ENCODE data around the gene ZC3HAV1. TPM values are rescaled to one million over a fixed set of nuclear protein-coding genes. Genes with fewer than 3 reads are reported as not detected.

ZC3HAV1 gene
- total RNA-seq, 1 donor from 2014 or later, result 44.6 TPM

- TF ChIP-seq CTCF (IDR thresholded peaks at IDR 0.05; ENCODE audit: unreplicated experiment), result no peak
- DNase-seq (ENCODE audit: low spot score, unreplicated experiment), result no peak
- Mint-ChIP-seq H3K4me1 (ENCODE audit: low read depth) (no peaks in the 10 kb centered on the region), H3K4me3 (ENCODE audit: low read depth) (no peak overlapping the region), H3K27ac (peak overlapping the region; percentile 25), H3K9me3 (ENCODE audit: low read depth) (no peaks in the 10 kb centered on the region), H3K27me3 (no peaks in the 10 kb centered on the region), H3K36me3 (ENCODE audit: insufficient read depth) (peaks cover 32% of the 10 kb centered on the region)
These were observed 44.2 kb downstream of the ZC3HAV1 start for GRCh38 chr7:139065323-139065722.

GRCh38 chr7:139061416-139061815 lies 48.1 kb downstream of the ZC3HAV1 start:
- Mint-ChIP-seq H3K36me3 (ENCODE audit: insufficient read depth) (peaks cover 15% of the 10 kb centered on the region), H3K27ac (no peak overlapping the region), H3K4me3 (ENCODE audit: low read depth) (no peak overlapping the region), H3K9me3 (ENCODE audit: low read depth) (no peaks in the 10 kb centered on the region), H3K4me1 (ENCODE audit: low read depth) (no peaks in the 10 kb centered on the region), H3K27me3 (no peaks in the 10 kb centered on the region)
- TF ChIP-seq CTCF (IDR thresholded peaks at IDR 0.05; ENCODE audit: unreplicated experiment), result no peak
- no peak for DNase-seq (ENCODE audit: low spot score, unreplicated experiment)

- TF ChIP-seq CTCF (IDR thresholded peaks at IDR 0.05; ENCODE audit: unreplicated experiment), result no peak
- Mint-ChIP-seq H3K27me3 (no peaks in the 10 kb centered on the region), H3K9me3 (ENCODE audit: low read depth) (no peaks in the 10 kb centered on the region), H3K4me3 (ENCODE audit: low read depth) (no peak overlapping the region), H3K36me3 (ENCODE audit: insufficient read depth) (peaks cover 17% of the 10 kb centered on the region), H3K27ac (no peak overlapping the region), H3K4me1 (ENCODE audit: low read depth) (no peaks in the 10 kb centered on the region)
- no peak for DNase-seq (ENCODE audit: low spot score, unreplicated experiment)
These were observed 48.8 kb downstream of the ZC3HAV1 start for GRCh38 chr7:139060695-139061237.

- no peak for DNase-seq (ENCODE audit: low spot score, unreplicated experiment)
- Mint-ChIP-seq H3K4me3 (ENCODE audit: low read depth) (no peak overlapping the region), H3K9me3 (ENCODE audit: low read depth) (no peaks in the 10 kb centered on the region), H3K27me3 (no peaks in the 10 kb centered on the region), H3K27ac (no peak overlapping the region), H3K4me1 (ENCODE audit: low read depth) (no peaks in the 10 kb centered on the region), H3K36me3 (ENCODE audit: insufficient read depth) (peaks cover 19% of the 10 kb centered on the region)
- no peak for TF ChIP-seq CTCF (IDR thresholded peaks at IDR 0.05; ENCODE audit: unreplicated experiment)
These were observed 49.6 kb downstream of the ZC3HAV1 start for GRCh38 chr7:139059905-139060304.

- Mint-ChIP-seq H3K27me3 (no peaks in the 10 kb centered on the region), H3K4me1 (ENCODE audit: low read depth) (no peaks in the 10 kb centered on the region), H3K4me3 (ENCODE audit: low read depth) (no peak overlapping the region), H3K9me3 (ENCODE audit: low read depth) (no peaks in the 10 kb centered on the region), H3K27ac (no peak overlapping the region), H3K36me3 (ENCODE audit: insufficient read depth) (peaks cover 18% of the 10 kb centered on the region)
- DNase-seq (ENCODE audit: low spot score, unreplicated experiment), result no peak
- TF ChIP-seq CTCF (IDR thresholded peaks at IDR 0.05; ENCODE audit: unreplicated experiment), result no peak
These were observed 50.6 kb downstream of the ZC3HAV1 start for GRCh38 chr7:139058943-139059342.

Measured in progenitor cell of endocrine pancreas (in vitro differentiated cells).